GM20431 (cell line): ENCODE measurements around the gene AGL.
"Not testable (repeated sequence)": the region's sequence is repeated elsewhere in the genome, so short reads cannot be mapped to it uniquely, and the experiment has no call there.

ENCODE experiments used
- in situ Hi-C: fragments of 300-500 bp; cut with MseI, MboI; formaldehyde crosslinking; loops from one replicate; pipeline ENCODE4 v1.15.0; 2020; ENCODE audit warnings: low sequenced_read_pairs; ENCODE audit not compliant: unreplicated experiment

Gene AGL

GRCh38 chr1:99849413-99849743 lies 783 bp upstream of the AGL start:
- in situ Hi-C loops: no loop called here

- in situ Hi-C loops: no loop called here
Measured at GRCh38 chr1:99850459-99851291, 514 bp downstream of the AGL start.

GRCh38 chr1:99851850-99852454 lies 1.8 kb downstream of the AGL start:
- in situ Hi-C loops: no loop called here

- in situ Hi-C loops: no loop called here
Measured at GRCh38 chr1:99852648-99853047, 2.5 kb downstream of the AGL start.

GRCh38 chr1:99855914-99856450 lies 5.8 kb downstream of the AGL start:
- in situ Hi-C loops: no loop called here

- in situ Hi-C loops: not testable (repeated sequence)
Measured at GRCh38 chr1:99857041-99857440, 6.9 kb downstream of the AGL start.

- in situ Hi-C loops: no loop called here
Measured at GRCh38 chr1:99858286-99858685, 8.1 kb downstream of the AGL start.

GRCh38 chr1:99858881-99859280 lies 8.7 kb downstream of the AGL start:
- in situ Hi-C loops: no loop called here

- in situ Hi-C loops: no loop called here
Measured at GRCh38 chr1:99860703-99861102, 10.5 kb downstream of the AGL start.

GRCh38 chr1:99867682-99868081 lies 17.5 kb downstream of the AGL start:
- in situ Hi-C loops: no loop called here

- in situ Hi-C loops: no loop called here
Measured at GRCh38 chr1:99869304-99869703, 19.1 kb downstream of the AGL start.

- in situ Hi-C loops: no loop called here
Measured at GRCh38 chr1:99869723-99870122, 19.6 kb downstream of the AGL start.

- in situ Hi-C loops: no loop called here
Measured at GRCh38 chr1:99872063-99872462, 21.9 kb downstream of the AGL start.

GRCh38 chr1:99877568-99877967 lies 27.4 kb downstream of the AGL start:
- in situ Hi-C loops: no loop called here

- in situ Hi-C loops: no loop called here
Measured at GRCh38 chr1:99886179-99886578, 36.0 kb downstream of the AGL start.

- in situ Hi-C loops: no loop called here
Measured at GRCh38 chr1:99886841-99887240, 36.7 kb downstream of the AGL start.

- in situ Hi-C loops: no loop called here
Measured at GRCh38 chr1:99887890-99888289, 37.7 kb downstream of the AGL start.

- in situ Hi-C loops: no loop called here
Measured at GRCh38 chr1:99891997-99892396, 41.8 kb downstream of the AGL start.

GRCh38 chr1:99903278-99903677 lies 53.1 kb downstream of the AGL start:
- in situ Hi-C loops: not testable (repeated sequence)

GRCh38 chr1:99906535-99906934 lies 56.4 kb downstream of the AGL start:
- in situ Hi-C loops: no loop called here

GRCh38 chr1:99917214-99917613 lies 67.1 kb downstream of the AGL start:
- in situ Hi-C loops: no loop called here

GRCh38 chr1:99919220-99919619 lies 69.1 kb downstream of the AGL start:
- in situ Hi-C loops: no loop called here
